Measurements from ENCODE around the gene CNBD2.
"Not testable (repeated sequence)": the region's sequence is repeated elsewhere in the genome, so short reads cannot be mapped to it uniquely, and the experiment has no call there.

CNBD2 gene

DNA sequence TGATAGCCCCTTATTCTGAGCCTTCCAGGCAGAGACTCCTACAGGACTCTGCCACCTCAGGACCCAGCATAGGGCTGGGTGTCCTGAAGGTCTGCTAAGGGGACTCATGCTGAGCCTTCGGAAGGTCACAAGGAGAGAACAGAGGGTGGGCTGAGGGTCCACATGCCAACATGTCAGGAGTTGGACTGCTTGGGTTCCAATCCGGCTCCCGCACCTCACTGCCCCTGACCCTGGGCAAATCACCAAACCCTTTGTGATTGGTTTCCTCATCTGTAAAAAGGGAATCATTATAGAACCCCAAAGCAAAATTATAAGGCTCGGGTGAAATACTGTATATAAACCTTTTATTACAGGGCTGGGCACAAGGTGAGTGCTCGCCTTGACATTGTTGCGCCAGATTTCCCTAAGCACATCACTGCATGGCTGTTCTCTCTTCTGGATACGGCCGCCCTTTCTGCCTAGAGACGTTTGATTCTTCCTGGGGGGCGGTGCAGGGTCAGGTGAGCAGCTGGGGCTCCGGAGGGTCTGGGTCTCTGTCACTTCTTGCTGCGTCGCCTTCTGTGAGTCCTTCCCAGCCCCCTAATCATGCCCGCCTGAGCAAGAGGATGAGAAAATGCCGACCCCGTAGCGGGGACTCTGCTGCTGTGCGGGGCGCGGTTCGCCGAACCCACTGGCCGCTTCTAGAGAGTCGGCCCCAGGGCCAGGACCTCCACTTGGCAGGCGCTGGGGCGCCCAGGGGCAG is 95.7 kb downstream of the CNBD2 start:
- no peak for DNase-seq (ENCODE audit: low spot score)

DNA sequence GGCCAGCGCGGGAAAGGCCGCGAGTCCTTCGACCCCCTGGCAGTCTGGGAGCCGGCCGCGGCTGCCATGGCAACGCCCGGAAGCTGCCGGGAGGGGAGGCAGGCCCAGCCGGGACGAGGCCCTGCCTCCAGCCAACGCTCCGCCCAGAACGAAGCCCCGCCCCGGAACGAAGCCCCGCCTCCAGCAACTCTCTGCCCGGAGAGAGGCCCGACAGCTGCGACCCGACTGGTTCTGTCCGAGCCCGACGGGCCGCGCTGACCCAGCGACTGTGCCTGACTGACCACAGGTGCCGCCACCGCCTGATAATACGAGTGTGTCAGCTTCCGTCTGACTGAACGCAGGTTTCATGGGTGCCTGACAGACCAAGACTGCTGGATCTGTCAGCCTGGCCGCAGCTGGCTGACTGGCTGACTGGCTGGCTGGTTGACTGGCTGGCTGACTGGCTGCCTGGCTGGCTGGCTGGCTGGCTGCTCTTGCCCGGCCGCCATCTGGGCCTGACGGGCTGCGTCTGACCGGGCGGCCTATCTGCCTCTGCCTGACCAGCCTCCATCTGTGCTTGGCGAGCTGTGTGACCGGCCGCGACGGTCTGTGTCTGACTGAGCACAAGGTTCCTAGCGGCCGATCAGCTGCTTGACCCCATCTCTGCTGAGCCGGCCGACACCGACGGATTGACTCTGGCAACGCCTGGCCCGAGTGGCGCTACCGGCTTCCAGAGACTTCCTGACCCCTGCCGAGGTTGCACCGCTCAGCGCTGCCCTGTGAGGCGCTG is 96.5 kb downstream of the CNBD2 start:
- peak; percentile 90 for DNase-seq (ENCODE audit: low spot score)

DNA sequence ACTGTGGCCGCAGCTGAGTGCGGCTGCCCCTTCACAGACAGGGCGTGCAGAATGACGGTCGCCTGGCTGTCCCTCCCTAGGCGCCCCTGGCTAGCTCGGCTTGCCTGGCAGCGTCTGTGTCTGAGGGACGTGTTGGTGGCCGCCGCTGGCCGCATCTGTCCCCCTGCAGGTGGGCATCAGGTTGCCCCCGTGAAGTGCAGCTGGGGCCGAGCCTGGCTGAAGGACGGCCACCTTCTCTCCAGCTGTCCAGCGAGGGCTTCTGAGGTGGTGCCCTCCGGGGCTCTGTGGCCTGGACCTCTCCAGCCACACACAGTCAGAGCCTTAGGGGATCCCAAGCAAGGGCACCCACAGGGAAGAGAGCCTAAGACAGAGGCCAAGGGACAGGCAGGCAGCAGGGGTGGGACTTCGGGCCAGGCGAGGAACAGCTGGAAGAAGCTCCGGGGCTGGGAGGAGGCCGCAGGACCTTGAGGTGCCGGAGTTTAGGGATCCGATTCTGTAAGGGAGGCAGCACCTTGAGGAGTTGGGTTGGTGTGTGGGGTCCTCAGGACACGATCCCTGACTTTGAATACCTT is 97.1 kb downstream of the CNBD2 start:
- DNase-seq (ENCODE audit: low spot score): no peak

DNA sequence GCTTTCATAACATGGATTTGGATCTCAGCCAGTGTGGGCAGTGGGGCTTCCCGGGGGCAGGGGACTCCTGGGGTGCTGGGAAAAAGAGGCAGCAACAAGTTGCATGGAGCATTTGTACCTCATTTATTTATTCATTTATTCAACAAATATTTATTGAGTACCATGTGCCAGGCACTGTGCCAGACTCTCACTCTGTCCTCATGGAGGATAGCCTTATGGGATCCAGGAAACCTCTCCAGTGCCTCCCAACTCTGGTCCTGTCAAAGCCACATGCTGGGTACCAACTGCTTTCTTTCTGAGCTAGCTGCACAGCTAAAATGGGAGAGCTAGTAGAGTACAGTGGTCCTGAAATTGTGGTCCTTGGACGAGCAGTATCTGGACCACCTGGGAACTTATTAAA is 98.4 kb downstream of the CNBD2 start:
- no peak for DNase-seq (ENCODE audit: low spot score)

DNA sequence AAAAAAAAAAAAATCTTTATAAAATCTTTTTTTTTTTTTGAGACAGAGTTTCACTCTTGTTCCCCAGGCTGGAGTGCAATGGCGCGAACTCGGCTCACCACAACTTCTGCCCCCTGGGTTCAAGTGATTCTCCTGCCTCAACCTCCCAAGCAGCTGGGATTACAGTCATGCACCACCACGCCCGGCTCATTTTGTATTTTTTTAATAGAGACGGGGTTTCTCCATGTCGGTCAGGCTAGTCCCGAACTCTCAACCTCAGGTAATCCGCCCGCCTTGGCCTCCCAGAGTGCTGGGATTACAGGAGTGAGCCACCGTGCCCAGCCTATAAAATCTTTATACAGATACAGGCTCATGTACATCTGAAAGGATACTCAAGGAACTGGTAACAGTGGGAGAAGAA is 100.1 kb downstream of the CNBD2 start:
- DNase-seq (ENCODE audit: low spot score): not testable (repeated sequence)

DNA sequence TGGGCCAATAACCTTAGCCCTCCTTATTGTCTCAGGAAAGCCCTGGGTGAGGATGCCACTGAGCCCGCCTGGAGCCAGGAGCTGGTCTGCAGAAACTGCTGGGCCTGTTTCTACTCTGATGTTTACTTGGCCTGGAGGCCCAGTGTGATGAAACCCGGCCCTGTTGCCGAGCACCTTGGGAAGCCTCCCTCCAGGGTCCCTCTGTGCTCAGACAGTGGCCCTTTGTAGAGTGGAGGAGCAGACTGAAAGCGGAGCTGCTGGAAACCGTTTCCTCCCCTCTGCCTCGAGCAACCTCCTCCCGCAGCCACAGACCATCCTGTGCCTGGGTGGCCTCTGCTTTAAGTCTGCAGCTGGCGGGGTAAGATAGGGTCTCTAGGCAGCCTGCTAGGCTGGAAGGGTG is 102.1 kb downstream of the CNBD2 start:
- DNase-seq (ENCODE audit: low spot score): no peak

DNA sequence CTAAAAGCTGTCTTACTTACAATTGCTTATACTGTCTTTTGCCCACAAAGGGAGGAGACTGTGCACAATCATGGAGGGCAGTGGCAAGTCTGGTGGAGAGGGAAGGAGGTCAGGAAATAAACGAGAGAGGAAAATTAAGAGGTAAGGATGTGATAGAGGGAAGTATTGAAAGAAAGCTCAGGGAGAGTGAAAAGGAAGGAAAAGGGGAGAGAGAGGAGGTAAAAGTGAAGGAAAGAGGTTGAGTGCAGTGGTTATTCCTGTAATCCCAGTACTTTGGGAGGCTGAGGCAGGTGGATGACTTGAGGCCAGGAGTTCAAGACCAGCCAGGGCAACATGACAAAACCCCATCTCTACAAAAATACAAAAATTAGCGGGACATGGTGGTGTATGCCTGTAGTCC is 103.5 kb downstream of the CNBD2 start:
- DNase-seq (ENCODE audit: low spot score): no peak

DNA sequence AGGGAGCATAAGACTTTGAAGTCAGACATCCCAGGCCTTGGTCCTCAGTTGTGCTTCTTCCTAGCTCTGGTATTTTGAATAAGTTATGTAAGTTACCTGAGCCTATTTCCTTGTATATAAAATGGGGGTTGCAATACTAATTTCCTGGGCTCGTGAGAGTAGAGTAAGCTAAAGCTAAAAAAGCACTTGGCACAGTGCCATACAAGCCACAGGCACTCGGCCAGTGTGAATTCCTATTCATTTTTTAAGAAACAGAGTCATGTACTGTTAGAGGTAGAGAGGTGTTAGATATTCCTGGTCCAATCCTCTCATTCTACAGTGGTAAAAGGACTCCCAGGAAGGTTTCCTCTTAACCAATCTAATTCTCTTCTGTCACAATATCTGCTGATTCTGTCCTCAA is 106.6 kb downstream of the CNBD2 start:
- no peak for DNase-seq (ENCODE audit: low spot score)

DNA sequence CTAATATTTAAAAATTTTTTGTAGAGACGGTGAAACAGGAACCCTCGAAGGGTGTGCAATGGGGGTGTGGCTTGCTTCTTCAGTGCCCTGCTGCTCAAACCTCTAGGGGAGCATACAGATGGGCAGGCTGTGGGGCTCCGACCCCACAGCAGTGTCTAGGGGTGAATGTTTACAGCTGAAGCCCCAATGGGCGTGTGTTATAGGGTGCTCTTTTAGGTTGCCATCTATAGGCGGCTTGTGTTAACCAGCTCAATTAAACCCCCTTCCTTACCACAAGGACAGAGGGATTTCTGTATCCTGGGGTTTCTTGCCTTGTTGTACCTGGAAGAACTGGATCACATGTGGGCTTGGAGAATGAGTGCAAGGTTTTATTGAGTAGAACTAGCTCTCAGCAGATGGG is 109.4 kb downstream of the CNBD2 start:
- not testable (repeated sequence) for DNase-seq (ENCODE audit: low spot score)

DNA sequence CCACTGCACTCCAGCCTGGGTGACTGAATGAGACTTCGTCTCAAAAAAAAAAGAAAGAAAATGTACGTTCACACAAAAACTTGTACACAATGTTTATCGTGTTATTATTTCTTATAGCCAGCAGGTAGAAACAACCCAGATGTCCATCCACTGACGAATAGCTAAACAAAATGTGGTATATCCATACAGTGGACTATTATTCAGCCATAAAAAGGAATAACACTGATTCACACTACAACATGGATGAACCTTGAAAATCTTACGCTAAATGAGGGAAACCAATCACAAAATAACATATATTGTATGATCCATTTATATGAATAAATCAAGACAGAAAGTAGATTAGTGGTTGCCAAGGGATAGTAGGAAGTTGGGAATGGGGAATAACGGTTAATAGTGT is 111.1 kb downstream of the CNBD2 start:
- DNase-seq (ENCODE audit: low spot score): no peak

DNA sequence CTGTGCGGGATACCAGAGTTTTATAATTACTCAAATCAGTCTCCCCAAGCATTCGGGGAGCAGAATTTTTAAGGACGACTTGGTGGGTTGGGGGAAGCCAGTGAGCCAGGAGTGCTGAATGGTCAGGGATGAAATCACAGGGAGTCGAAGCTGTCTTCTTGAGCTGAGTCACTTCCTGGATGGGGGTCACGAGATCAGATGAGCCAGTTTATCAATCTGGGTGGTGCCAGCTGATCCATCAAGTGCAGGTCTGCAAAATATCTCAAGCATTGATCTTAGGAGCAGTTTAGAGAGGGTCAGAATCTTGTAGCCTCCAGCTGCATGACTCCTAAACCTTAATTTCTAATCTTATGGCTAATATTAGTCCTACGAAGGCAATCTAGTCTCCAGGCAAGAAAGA is 111.6 kb downstream of the CNBD2 start:
- DNase-seq (ENCODE audit: low spot score): not testable (repeated sequence)

Data from LoVo (cell line).